Metanephros (tissue), 2 donors: ENCODE results near the gene PRKCA. TPM values are rescaled to one million over a fixed set of nuclear protein-coding genes. Genes with fewer than 3 reads are reported as not detected.

Experiments used
- small RNA-seq: library from RNA; depleted of rRNA; stranded (forward); fragments of <200 nt; gene quantifications from one replicate; pipeline ENCODE3, GENCODE V24; 2014; ENCODE audit warnings: low replicate concordance
- total RNA-seq: library from RNA; depleted of rRNA; stranded (reverse); fragments of >200 nt; gene quantifications from one replicate; pipeline ENCODE4 v1.2.3, GENCODE V29; 2014

PRKCA gene
- total RNA-seq = 32.9 TPM

DNA sequence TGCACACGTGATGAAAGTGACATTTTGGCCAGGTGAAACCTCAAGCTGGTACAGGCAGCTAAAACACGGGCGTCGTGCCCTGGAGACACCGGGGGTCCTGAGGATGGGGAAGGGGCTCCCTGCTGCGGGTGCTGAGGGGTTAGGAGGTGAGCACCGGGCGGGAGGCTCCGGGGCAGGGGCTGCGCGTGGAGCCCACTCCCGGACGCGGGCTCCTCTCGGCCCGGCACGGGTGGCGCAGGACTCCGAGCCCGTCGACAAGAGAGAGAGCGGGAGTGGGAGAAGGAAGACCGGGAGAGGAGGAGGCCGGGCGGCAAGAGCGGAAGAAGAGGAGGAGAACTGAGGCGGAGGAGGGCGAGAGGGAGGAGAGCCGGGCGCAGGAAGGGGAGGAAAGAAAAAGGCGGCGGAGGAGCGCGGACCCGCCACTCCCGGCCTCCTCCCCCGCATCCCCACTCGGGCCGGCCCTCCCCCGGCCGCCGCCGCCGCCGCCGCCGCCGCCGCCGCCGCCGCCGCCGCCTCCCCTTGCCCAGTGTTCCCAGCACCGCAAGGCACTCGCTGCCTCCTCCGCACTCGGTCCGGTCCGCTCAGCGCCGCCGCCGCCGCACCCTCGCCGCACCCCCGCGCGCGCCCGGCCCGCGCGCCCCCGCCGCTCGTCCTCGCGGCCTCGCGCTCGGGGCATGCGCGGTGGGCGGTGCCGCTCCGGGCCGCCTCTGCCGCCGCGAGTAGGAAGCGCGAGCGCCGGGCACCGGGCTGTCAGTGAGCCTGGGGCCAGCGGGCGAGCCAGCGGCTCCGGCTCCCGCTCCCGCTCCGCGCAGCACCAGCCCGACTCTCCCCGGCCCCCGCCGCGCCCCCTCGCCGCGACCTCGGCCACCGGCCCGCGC lies at the start of gene PRKCA:
TSS of gene PRKCA (plus strand) at position 750 of the 878 bp plus-strand sequence.

DNA sequence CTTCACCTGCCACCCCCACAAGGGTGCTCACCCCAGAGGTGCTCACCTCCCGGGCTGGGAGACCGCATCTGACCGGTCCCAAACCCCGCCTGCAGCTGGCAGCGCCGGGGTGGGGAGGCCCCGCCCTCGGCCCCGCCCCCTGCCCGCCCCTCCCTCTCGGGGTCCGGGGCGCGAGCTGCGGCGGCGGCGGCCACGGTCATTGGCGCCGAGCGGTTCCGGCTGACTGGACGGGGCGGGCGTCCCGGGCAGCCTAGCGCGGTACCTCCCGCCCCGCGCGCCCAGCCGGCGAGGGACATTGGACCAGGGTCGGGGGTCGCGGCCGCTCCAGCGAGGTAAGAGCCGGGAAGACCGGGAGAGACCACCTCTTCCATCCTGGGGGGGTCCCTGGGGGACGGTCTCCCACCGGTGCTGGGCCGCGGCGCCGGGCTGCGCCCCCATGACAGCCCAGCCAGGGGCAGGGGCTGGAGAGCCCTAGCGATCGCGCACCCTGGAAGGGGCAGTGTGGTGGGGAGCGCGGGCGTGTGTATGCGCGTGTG lies 532.6 kb downstream of the PRKCA start, which contains the start of gene CACNG5:
TSS of gene CACNG5 (plus strand) at position 199 of the 536 bp plus-strand sequence. CDS start 42,216 bp downstream, outside the sequence.

Small RNAs within 50 kb of the gene (small RNA-seq; reads per million reads assigned to genes)
- gene MIR634 (not detected), gene RN7SL735P (not detected), gene RNA5SP444 (not detected), gene RNA5SP445 (not detected), gene RNU6-928P (not detected)

Other genes starting within 250 kb of the PRKCA start
- gene CEP112, start 110.5 kb upstream of the PRKCA start, total RNA-seq = 19.3 TPM
- gene APOH, start 73.2 kb upstream of the PRKCA start, total RNA-seq = not detected